PFSK-1 (cell line): ENCODE measurements around the gene FURIN.

Experiments used
- FOXP2 ChIP-seq: optimal IDR thresholded peaks from 2 replicates; pipeline ENCODE3; 2011; ENCODE audit warnings: borderline replicate concordance, control low read depth, inconsistent platforms; ENCODE audit not compliant: insufficient read depth; ENCODE audit errors: extremely low read length, extremely low read depth
- POLR2AphosphoS5 ChIP-seq: IDR thresholded peaks from 2 replicates; pipeline ENCODE4 v1.6.1; 2012; ENCODE audit warnings: low read depth, mild to moderate bottlenecking, control low read depth, low read length, moderate library complexity
- REST ChIP-seq, 2 experiments: IDR thresholded peaks; 2 replicates each; pipeline versions ENCODE4 v1.6.1 to v1.8.0; 2011 to 2012; ENCODE audit warnings: low read depth in 2 of 2, low read length in 2 of 2, control low read depth in 1 of 2, inconsistent platforms in 1 of 2, mild to moderate bottlenecking in 1 of 2, moderate library complexity in 1 of 2; ENCODE audit not compliant: insufficient read depth in 1 of 2
- SIN3A ChIP-seq: IDR thresholded peaks from 2 replicates; pipeline ENCODE4 v1.6.1; 2012; ENCODE audit warnings: mild to moderate bottlenecking, low read length, moderate library complexity, borderline replicate concordance; ENCODE audit not compliant: insufficient read depth
- TAF1 ChIP-seq: IDR thresholded peaks from 2 replicates; pipeline ENCODE4 v1.6.1; 2012; ENCODE audit warnings: low read length, control low read depth, borderline replicate concordance; ENCODE audit not compliant: insufficient read depth

The FURIN gene

DNA sequence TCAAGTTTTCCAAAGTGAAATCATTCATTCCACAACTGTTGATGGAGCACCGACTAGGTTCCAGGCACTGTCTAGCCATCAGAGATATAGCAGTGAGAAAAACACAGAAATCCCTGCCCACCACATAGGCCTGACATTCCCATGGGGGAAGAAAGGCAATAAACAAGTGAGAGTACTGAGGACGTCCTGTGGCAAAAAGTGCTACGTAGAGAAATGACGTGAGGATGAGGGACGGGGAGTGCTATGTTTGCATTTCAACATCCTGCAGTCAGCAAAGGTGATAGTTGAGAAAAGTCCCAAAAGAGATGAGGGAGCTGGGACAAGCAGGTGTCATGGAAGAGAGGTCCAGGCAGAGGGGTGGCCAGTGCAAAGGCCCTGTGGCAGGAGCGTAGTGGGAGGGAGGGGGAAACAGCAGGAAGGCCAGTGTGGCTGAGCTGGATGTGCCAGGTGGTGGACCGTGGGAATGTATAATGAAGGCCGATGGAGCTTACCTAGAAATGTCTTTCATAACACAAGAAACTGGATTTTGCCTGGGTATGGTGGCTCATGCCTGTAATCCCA lies 10.4 kb upstream of the FURIN start:
- TF ChIP-seq REST (IDR thresholded peaks at IDR 0.05; ENCODE audit: insufficient read depth in 1 of 2, low read depth in 2 of 2, low read length in 2 of 2) (no peak), POLR2AphosphoS5 (no peak), TAF1 (no peak)

DNA sequence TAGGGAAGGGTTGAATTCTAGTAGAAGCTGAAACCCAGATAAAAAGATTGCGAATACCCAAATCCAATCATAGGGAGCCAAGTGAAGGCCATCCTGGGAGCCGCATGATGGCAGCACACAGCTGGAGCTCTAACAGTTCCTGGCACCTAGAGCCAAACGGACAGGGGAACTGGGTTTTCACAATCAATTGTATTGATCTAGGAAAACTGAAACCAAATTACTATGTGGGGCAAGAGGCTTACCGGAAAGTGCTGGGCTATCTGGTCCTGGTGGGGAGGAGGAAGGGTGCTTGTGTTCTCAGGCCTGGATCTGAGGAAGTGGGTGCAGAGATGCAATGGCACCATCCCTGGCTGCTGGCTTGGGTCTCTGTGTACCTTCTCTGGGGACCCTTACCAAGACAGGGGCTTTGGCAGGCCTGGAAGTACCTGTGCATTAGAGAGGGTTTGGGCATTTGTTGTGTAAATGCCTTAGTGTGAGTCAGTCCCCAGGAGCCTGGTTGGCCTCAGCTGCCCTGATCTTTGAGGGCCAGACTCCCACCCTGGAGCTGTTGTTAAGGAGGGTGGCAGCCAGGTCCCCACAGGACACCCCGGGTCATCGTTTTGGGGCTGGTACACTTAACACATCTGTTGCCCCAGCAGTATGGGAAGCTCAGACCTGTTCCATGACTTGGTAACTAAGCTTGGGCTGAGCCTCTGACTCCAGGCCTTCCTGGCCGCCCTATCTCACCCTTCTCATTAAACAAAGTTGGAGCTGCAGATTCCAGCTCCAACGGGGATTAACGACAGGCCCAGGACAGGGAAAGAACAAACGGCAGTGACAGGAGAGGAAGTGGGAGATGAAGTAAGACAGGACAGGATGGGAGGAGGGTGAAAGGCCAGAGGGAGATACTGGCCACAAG lies 8.9 kb upstream of the FURIN start:
- no peak for TF ChIP-seq FOXP2
- TF ChIP-seq POLR2AphosphoS5: no peak
- TF ChIP-seq REST (IDR thresholded peaks at IDR 0.05; ENCODE audit: insufficient read depth in 1 of 2, low read depth in 2 of 2, low read length in 2 of 2): no peak
- TF ChIP-seq TAF1: no peak
- TF ChIP-seq SIN3A: no peak

DNA sequence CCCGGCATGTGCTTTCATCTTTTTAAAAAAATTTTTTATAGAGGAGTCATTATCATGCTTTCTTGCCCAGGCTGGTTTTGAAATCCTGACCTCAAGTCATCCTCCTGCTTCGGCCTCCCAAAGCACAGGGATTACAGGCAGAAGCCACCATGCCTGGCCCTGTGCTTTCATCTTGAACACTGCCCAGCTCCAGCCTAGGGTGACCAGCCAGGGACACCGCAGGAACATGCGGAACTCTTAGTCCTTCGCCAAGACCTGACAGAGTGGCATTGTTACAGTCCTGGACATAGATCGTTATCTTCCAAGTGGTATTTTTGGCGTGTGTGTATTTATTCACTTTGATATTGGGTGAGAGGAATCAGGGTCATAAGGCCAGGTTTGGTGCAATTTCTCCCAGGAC lies 7.9 kb upstream of the FURIN start:
- TF ChIP-seq SIN3A (no peak), TAF1 (no peak), POLR2AphosphoS5 (no peak), FOXP2 (no peak), REST (IDR thresholded peaks at IDR 0.05; ENCODE audit: insufficient read depth in 1 of 2, low read depth in 2 of 2, low read length in 2 of 2) (no peak)

DNA sequence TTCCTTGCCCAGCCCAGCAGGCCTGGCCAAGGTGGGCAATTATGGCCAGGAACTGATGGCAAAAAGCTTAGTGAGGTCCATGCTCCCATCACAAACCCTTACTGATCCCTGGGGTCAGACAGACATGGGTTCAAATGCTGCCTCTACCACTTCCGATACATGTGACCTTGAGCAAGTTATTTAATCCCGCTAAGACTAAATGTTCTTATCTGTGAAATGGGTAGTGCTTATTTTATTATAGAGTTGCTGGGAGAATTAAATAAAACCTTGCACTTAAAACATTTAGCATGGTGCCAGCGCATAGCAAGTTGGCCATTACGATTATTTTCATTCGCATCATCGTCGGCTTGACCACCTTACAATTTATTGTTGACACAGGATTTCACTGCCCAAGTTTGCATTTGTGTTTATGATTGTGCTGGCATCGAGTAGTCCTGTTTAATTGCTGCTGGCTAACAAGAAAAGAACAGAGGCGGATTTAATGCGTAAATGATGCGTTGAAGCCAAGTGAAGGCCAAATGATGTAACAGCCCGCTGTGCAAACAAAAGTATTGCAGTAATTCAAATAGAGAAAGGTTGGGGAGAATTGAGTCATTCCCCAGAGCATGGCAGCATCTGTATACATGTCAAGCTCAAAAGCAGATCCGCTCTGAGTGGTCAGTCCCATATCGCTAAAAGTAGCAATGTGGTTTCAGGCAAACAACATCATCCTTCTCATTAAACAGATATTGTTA lies 7.3 kb upstream of the FURIN start:
- TF ChIP-seq FOXP2: no peak
- no peak for TF ChIP-seq TAF1
- no peak for TF ChIP-seq POLR2AphosphoS5
- no peak for TF ChIP-seq REST (IDR thresholded peaks at IDR 0.05; ENCODE audit: insufficient read depth in 1 of 2, low read depth in 2 of 2, low read length in 2 of 2)
- no peak for TF ChIP-seq SIN3A
